Neural cell (in vitro differentiated cells): ENCODE results near the gene HTR3A. TPM values are rescaled to one million over a fixed set of nuclear protein-coding genes. Genes with fewer than 3 reads are reported as not detected.
A peak's percentile ranks its signal among the peaks of the same experiment; 100 is the strongest.

Experiments used
- H2AFZ ChIP-seq: fragments of 200-600, 300-800 bp; sonication (generic), shearing (Covaris generic); 2 replicates; pipeline ENCODE4 v1.6.0; 2014; ENCODE audit warnings: low read depth, mild to moderate bottlenecking, antibody characterized with exemption, low read length, moderate library complexity
- H3F3A ChIP-seq: fragments of 200-600 bp; shearing (Covaris generic); 2 replicates; pipeline ENCODE4 v1.6.1; 2016; ENCODE audit warnings: mild to moderate bottlenecking, moderate library complexity, mixed read lengths, antibody characterized with exemption, low read length; ENCODE audit not compliant: insufficient read depth, poor library complexity, severe bottlenecking
- H3K27ac ChIP-seq: fragments of 200-600, 300-800 bp; sonication (generic), shearing (Covaris generic); 2 replicates; pipeline ENCODE4 v1.5.1; 2014; ENCODE audit warnings: mild to moderate bottlenecking, low read length, moderate library complexity
- H3K27me3 ChIP-seq: fragments of 300-800, 200-600 bp; sonication (generic), shearing (Covaris generic); 2 replicates; pipeline ENCODE4 v1.6.0; 2014; ENCODE audit warnings: mild to moderate bottlenecking, low read depth, low read length, moderate library complexity; ENCODE audit not compliant: insufficient read depth
- H3K36me3 ChIP-seq: fragments of 300-800, 200-600 bp; sonication (generic), shearing (Covaris generic); 2 replicates; pipeline ENCODE4 v1.5.1; 2014; ENCODE audit warnings: mild to moderate bottlenecking, antibody characterized with exemption, low read length, moderate library complexity; ENCODE audit not compliant: insufficient read depth
- H3K4me2 ChIP-seq: fragments of 300-800, 200-600 bp; sonication (generic), shearing (Covaris generic); 2 replicates; pipeline ENCODE4 v1.6.0; 2014; ENCODE audit warnings: mild to moderate bottlenecking, low read length
- H3K4me3 ChIP-seq: fragments of 300-800, 200-600 bp; sonication (generic), shearing (Covaris generic); 2 replicates; pipeline ENCODE4 v1.5.1; 2014; ENCODE audit warnings: mild to moderate bottlenecking, low read length, moderate library complexity
- H3K79me2 ChIP-seq: fragments of 200-600 bp; shearing (Covaris generic); replicated peaks from 2 replicates; pipeline ENCODE4 v1.6.0; 2014; ENCODE audit warnings: mild to moderate bottlenecking, low read length, moderate library complexity; ENCODE audit not compliant: insufficient read depth
- H3K9ac ChIP-seq: fragments of 300-800, 200-600 bp; sonication (generic), shearing (Covaris generic); 2 replicates; pipeline ENCODE4 v1.6.1; 2016; ENCODE audit warnings: mild to moderate bottlenecking, low read length, mixed read lengths
- H3K9me2 ChIP-seq: fragments of 200-600 bp; shearing (Covaris generic); 2 replicates; pipeline ENCODE4 v1.6.1; 2016; ENCODE audit warnings: mild to moderate bottlenecking, low read length, mixed read lengths; ENCODE audit not compliant: insufficient read depth
- H3K9me3 ChIP-seq: fragments of 200-600, 300-800 bp; sonication (generic), shearing (Covaris generic); 2 replicates; pipeline ENCODE4 v1.6.1; 2016; ENCODE audit warnings: mild to moderate bottlenecking, mixed run types, low read length, moderate library complexity, mixed read lengths
- H4K20me1 ChIP-seq: fragments of 200-600 bp; shearing (Covaris generic); 2 replicates; pipeline ENCODE4 v1.6.1; 2016; ENCODE audit warnings: mild to moderate bottlenecking, mixed run types; ENCODE audit not compliant: insufficient read depth
- CTCF ChIP-seq: fragments of 450-650 bp; IDR thresholded peaks from 2 replicates; pipeline ENCODE4 v1.5.1; 2014; ENCODE audit warnings: antibody characterized with exemption, mild to moderate bottlenecking, moderate library complexity; ENCODE audit not compliant: poor library complexity, severe bottlenecking
- EP300 ChIP-seq: fragments of 450-650 bp; conservative IDR thresholded peaks from 2 replicates; pipeline ENCODE4 v1.6.1; 2014; ENCODE audit warnings: antibody characterized with exemption, mild to moderate bottlenecking, moderate library complexity; ENCODE audit not compliant: poor library complexity, severe bottlenecking
- EZH2 ChIP-seq: fragments of 200-600, 300-800 bp; shearing (Covaris generic), sonication (generic); IDR thresholded peaks from 2 replicates; pipeline ENCODE4 v1.6.1; 2014; ENCODE audit warnings: antibody characterized with exemption, low read length, borderline replicate concordance, mild to moderate bottlenecking; ENCODE audit not compliant: insufficient read depth, poor library complexity, severe bottlenecking
- MXI1 ChIP-seq: fragments of 450-650 bp; conservative IDR thresholded peaks from 2 replicates; pipeline ENCODE4 v1.6.1; 2014; ENCODE audit warnings: antibody characterized with exemption, mild to moderate bottlenecking; ENCODE audit not compliant: poor library complexity, severe bottlenecking
- POLR2AphosphoS5 ChIP-seq: IDR thresholded peaks from 2 replicates; pipeline ENCODE4 v1.6.1; 2012
- RAD21 ChIP-seq: fragments of 450-650 bp; conservative IDR thresholded peaks from 2 replicates; pipeline ENCODE4 v1.6.1; 2014; ENCODE audit warnings: antibody characterized with exemption, mild to moderate bottlenecking, moderate library complexity
- SMC3 ChIP-seq: fragments of 450-650 bp; conservative IDR thresholded peaks from 2 replicates; pipeline ENCODE4 v1.6.1; 2014; ENCODE audit warnings: antibody characterized with exemption, mild to moderate bottlenecking, moderate library complexity; ENCODE audit not compliant: poor library complexity
- TAF1 ChIP-seq: IDR thresholded peaks from 2 replicates; pipeline ENCODE4 v1.6.1; 2012; ENCODE audit warnings: low read depth
- polyA plus RNA-seq: library from polyadenylated mRNA; depleted of rRNA; stranded (reverse); fragments of >200 nt; gene quantifications from 2 replicates; pipeline ENCODE4 v1.2.3, GENCODE V29; 2014
- TF ChIP-seq, protein P1 (sequence below): IDR thresholded peaks from 2 replicates; pipeline ENCODE4 v1.6.1; 2012; ENCODE audit warnings: borderline replicate concordance

Gene HTR3A
- polyA plus RNA-seq, 1 donor from 2014 or later, result not detected

- Histone ChIP-seq H3K4me2 (no peak overlapping the region), H3K79me2 (no peaks in the 10 kb centered on the region), H3F3A (no peaks in the 10 kb centered on the region), H3K36me3 (no peaks in the 10 kb centered on the region), H2AFZ (no peak overlapping the region), H4K20me1 (no peaks in the 10 kb centered on the region), H3K27ac (no peak overlapping the region), H3K9me3 (no peaks in the 10 kb centered on the region), H3K9ac (no peak overlapping the region), H3K9me2 (no peaks in the 10 kb centered on the region), H3K4me3 (no peak overlapping the region), H3K27me3 (no peaks in the 10 kb centered on the region)
- TF ChIP-seq, protein P1, sequence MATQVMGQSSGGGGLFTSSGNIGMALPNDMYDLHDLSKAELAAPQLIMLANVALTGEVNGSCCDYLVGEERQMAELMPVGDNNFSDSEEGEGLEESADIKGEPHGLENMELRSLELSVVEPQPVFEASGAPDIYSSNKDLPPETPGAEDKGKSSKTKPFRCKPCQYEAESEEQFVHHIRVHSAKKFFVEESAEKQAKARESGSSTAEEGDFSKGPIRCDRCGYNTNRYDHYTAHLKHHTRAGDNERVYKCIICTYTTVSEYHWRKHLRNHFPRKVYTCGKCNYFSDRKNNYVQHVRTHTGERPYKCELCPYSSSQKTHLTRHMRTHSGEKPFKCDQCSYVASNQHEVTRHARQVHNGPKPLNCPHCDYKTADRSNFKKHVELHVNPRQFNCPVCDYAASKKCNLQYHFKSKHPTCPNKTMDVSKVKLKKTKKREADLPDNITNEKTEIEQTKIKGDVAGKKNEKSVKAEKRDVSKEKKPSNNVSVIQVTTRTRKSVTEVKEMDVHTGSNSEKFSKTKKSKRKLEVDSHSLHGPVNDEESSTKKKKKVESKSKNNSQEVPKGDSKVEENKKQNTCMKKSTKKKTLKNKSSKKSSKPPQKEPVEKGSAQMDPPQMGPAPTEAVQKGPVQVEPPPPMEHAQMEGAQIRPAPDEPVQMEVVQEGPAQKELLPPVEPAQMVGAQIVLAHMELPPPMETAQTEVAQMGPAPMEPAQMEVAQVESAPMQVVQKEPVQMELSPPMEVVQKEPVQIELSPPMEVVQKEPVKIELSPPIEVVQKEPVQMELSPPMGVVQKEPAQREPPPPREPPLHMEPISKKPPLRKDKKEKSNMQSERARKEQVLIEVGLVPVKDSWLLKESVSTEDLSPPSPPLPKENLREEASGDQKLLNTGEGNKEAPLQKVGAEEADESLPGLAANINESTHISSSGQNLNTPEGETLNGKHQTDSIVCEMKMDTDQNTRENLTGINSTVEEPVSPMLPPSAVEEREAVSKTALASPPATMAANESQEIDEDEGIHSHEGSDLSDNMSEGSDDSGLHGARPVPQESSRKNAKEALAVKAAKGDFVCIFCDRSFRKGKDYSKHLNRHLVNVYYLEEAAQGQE, result peak; percentile 66
- no peak for TF ChIP-seq RAD21
- no peak for TF ChIP-seq MXI1
- TF ChIP-seq EZH2, result no peak
- peak; percentile 22 for TF ChIP-seq POLR2AphosphoS5
- no peak for TF ChIP-seq CTCF
- TF ChIP-seq EP300, result no peak
- no peak for TF ChIP-seq SMC3
- no peak for TF ChIP-seq TAF1
Measured at GRCh38 chr11:114001416-114001815, 26.5 kb downstream of the HTR3A start.

- H3K79me2 ChIP-seq, result no peaks in the 10 kb centered on the region
- no peak overlapping the region for H3K4me3 ChIP-seq
- H3K36me3 ChIP-seq, result no peaks in the 10 kb centered on the region
- no peak overlapping the region for H2AFZ ChIP-seq
- H3K9ac ChIP-seq, result no peak overlapping the region
- no peaks in the 10 kb centered on the region for H3K9me3 ChIP-seq
- no peak overlapping the region for H3K27ac ChIP-seq
- no peaks in the 10 kb centered on the region for H4K20me1 ChIP-seq
- no peak overlapping the region for H3K4me2 ChIP-seq
- H3K27me3 ChIP-seq, result no peaks in the 10 kb centered on the region
- no peaks in the 10 kb centered on the region for H3F3A ChIP-seq
- no peaks in the 10 kb centered on the region for H3K9me2 ChIP-seq
- no peak for TF ChIP-seq SMC3
- TF ChIP-seq EP300, result no peak
Measured at GRCh38 chr11:114008331-114008730, 33.4 kb downstream of the HTR3A start.

GRCh38 chr11:114010931-114011330 is 36.0 kb downstream of the HTR3A start:
- no peaks in the 10 kb centered on the region for H3K27me3 ChIP-seq
- H3K4me2 ChIP-seq, result no peak overlapping the region
- H4K20me1 ChIP-seq, result no peaks in the 10 kb centered on the region
- TF ChIP-seq SMC3 (no peak), EP300 (no peak), POLR2AphosphoS5 (no peak)
- no peak overlapping the region for H3K27ac ChIP-seq
- no peaks in the 10 kb centered on the region for H3F3A ChIP-seq
- H3K36me3 ChIP-seq, result no peaks in the 10 kb centered on the region
- no peaks in the 10 kb centered on the region for H3K9me3 ChIP-seq
- no peak overlapping the region for H3K9ac ChIP-seq
- no peak overlapping the region for H2AFZ ChIP-seq
- H3K4me3 ChIP-seq, result no peak overlapping the region
- no peaks in the 10 kb centered on the region for H3K79me2 ChIP-seq
- no peaks in the 10 kb centered on the region for H3K9me2 ChIP-seq
